ENCODE results near the gene TP63. TPM values are rescaled to one million over a fixed set of nuclear protein-coding genes. Genes with fewer than 3 reads are reported as not detected.

TP63 gene
- polyA plus RNA-seq, 2 of the 4 experiments (the other 2 are of a cell fraction): 1.5 to 5.4 TPM

DNA sequence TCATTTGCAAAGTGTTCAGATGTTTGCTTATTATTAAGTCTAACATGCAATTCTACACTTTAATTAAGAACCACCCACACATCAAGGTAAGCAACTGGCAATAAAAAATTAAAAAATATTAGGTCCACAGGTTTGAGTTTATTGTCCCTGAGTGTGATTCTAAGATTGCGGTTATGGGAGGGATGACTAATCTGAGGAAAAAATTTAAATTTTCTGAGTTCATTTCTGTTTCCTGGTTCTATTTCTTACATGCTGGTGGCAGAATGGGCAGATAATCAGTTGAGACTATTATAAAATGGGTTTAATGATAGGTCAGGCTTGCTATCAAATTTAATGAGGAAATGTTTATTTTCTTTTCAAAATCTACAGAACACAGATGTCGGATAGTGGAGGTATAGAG lies 105.9 kb downstream of the TP63 start:
- H3K4me1 ChIP-seq: no peaks in the 10 kb centered on the region
- no peak for TF ChIP-seq SMC3 (IDR thresholded peaks at IDR 0.05)
- TF ChIP-seq, protein P1, sequence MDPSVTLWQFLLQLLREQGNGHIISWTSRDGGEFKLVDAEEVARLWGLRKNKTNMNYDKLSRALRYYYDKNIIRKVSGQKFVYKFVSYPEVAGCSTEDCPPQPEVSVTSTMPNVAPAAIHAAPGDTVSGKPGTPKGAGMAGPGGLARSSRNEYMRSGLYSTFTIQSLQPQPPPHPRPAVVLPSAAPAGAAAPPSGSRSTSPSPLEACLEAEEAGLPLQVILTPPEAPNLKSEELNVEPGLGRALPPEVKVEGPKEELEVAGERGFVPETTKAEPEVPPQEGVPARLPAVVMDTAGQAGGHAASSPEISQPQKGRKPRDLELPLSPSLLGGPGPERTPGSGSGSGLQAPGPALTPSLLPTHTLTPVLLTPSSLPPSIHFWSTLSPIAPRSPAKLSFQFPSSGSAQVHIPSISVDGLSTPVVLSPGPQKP (IDR thresholded peaks at IDR 0.05; ENCODE audit: low read depth, low read length): no peak
- DNase-seq (ENCODE audit: low read depth in 1 of 2, low spot score in 1 of 2) (no peak), ATAC-seq (no peak), FAIRE-seq (no peak)
- H3K9me3 ChIP-seq: no peaks in the 10 kb centered on the region
- H3K4me2 ChIP-seq: no peak overlapping the region
- no peak overlapping the region for H3K27ac ChIP-seq
- ChIA-PET POLR2A (no interaction called here), CTCF (interaction anchor here (0.6 kb wide), 1 partner anchor 215 kb away, joined by 3 read pairs; no protein-coding TSS in a partner anchor)
- 92% methylated on average over 2 of the region's 2 CpGs for WGBS (ENCODE audit: missing lambda C conversion rate)
- H3K4me3 ChIP-seq: no peak overlapping the region

DNA sequence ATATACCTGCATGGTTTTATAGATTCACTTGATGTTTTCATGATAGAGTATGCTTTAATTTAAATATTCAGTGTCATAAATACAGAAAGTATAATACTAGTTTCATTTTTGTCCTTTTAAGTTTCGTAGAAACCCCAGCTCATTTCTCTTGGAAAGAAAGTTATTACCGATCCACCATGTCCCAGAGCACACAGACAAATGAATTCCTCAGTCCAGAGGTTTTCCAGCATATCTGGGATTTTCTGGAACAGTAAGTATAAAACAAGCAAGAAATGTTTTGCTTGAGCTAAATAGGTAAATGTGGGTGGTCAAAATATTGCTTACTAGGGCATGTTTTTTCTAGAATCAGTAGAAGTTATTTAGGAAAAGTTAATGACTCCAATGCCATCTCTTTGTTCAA lies 106.4 kb downstream of the TP63 start:
- POLR2A ChIA-PET: no interaction called here
- Histone ChIP-seq H3K9me3 (no peaks in the 10 kb centered on the region), H3K27ac (no peak overlapping the region), H3K4me1 (no peaks in the 10 kb centered on the region), H3K4me2 (no peak overlapping the region), H3K4me3 (no peak overlapping the region)
- CTCF ChIA-PET: interaction anchor here (0.6 kb wide), 1 partner anchor 216 kb away, joined by 3 read pairs; no protein-coding TSS in a partner anchor
- FAIRE-seq (no peak), DNase-seq (ENCODE audit: low read depth in 1 of 2, low spot score in 1 of 2) (no peak), ATAC-seq (no peak)
- no peak for TF ChIP-seq MYC (IDR thresholded peaks at IDR 0.05; ENCODE audit: borderline replicate concordance, low read length)
- no peak for TF ChIP-seq CHD2 (IDR thresholded peaks at IDR 0.05; ENCODE audit: low read length, partially characterized antibody)
- TF ChIP-seq, protein P2, sequence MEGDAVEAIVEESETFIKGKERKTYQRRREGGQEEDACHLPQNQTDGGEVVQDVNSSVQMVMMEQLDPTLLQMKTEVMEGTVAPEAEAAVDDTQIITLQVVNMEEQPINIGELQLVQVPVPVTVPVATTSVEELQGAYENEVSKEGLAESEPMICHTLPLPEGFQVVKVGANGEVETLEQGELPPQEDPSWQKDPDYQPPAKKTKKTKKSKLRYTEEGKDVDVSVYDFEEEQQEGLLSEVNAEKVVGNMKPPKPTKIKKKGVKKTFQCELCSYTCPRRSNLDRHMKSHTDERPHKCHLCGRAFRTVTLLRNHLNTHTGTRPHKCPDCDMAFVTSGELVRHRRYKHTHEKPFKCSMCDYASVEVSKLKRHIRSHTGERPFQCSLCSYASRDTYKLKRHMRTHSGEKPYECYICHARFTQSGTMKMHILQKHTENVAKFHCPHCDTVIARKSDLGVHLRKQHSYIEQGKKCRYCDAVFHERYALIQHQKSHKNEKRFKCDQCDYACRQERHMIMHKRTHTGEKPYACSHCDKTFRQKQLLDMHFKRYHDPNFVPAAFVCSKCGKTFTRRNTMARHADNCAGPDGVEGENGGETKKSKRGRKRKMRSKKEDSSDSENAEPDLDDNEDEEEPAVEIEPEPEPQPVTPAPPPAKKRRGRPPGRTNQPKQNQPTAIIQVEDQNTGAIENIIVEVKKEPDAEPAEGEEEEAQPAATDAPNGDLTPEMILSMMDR (IDR thresholded peaks at IDR 0.05): no peak
- TF ChIP-seq BHLHE40 (IDR thresholded peaks at IDR 0.05; ENCODE audit: low read depth, low read length): no peak
- TF ChIP-seq ZNF302 (CRISPR knock-in tag; IDR thresholded peaks at IDR 0.05): no peak
- TF ChIP-seq, protein P3, sequence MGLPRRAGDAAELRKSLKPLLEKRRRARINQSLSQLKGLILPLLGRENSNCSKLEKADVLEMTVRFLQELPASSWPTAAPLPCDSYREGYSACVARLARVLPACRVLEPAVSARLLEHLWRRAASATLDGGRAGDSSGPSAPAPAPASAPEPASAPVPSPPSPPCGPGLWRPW (IDR thresholded peaks at IDR 0.05): no peak
- no peak for TF ChIP-seq JUNB (IDR thresholded peaks at IDR 0.05)
- TF ChIP-seq CHD4 (IDR thresholded peaks at IDR 0.05; ENCODE audit: borderline replicate concordance): no peak
- TF ChIP-seq NR3C1 (IDR thresholded peaks at IDR 0.05): no peak
- no peak for TF ChIP-seq TP53 (CRISPR knock-in tag; IDR thresholded peaks at IDR 0.05)
- TF ChIP-seq RARB (CRISPR knock-in tag; IDR thresholded peaks at IDR 0.05): no peak
- no peak for TF ChIP-seq SREBF2 (IDR thresholded peaks at IDR 0.05)
- no peak for TF ChIP-seq RAD21 (conservative IDR thresholded peaks at IDR 0.05 in 1 of 2, IDR thresholded peaks at IDR 0.05 in 1 of 2)
- no peak for TF ChIP-seq KDM5A (IDR thresholded peaks at IDR 0.05)
- 93% methylated on average over 2 of the region's 2 CpGs for WGBS (ENCODE audit: missing lambda C conversion rate)

GRCh38 chr3:189739378-189739777 lies 108.2 kb downstream of the TP63 start:
- no peak overlapping the region for H3K4me3 ChIP-seq
- peaks cover 9% of the 10 kb centered on the region; the same call in 1 of the 3 replicates for H3K9me3 ChIP-seq
- no peak for DNase-seq (ENCODE audit: low read depth in 1 of 2, low spot score in 1 of 2)
- CTCF ChIA-PET: no interaction called here
- no peak overlapping the region for H3K4me2 ChIP-seq
- no peak for ATAC-seq
- H3K4me1 ChIP-seq: no peaks in the 10 kb centered on the region
- POLR2A ChIA-PET: no interaction called here
- no peak for FAIRE-seq
- TF ChIP-seq, protein P4, sequence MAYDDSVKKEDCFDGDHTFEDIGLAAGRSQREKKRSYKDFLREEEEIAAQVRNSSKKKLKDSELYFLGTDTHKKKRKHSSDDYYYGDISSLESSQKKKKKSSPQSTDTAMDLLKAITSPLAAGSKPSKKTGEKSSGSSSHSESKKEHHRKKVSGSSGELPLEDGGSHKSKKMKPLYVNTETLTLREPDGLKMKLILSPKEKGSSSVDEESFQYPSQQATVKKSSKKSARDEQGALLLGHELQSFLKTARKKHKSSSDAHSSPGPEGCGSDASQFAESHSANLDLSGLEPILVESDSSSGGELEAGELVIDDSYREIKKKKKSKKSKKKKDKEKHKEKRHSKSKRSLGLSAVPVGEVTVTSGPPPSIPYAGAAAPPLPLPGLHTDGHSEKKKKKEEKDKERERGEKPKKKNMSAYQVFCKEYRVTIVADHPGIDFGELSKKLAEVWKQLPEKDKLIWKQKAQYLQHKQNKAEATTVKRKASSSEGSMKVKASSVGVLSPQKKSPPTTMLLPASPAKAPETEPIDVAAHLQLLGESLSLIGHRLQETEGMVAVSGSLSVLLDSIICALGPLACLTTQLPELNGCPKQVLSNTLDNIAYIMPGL (CRISPR knock-in tag; IDR thresholded peaks at IDR 0.05; ENCODE audit: borderline replicate concordance): no peak
- TF ChIP-seq HDAC2 (IDR thresholded peaks at IDR 0.05) (no peak), ZNF302 (CRISPR knock-in tag; IDR thresholded peaks at IDR 0.05) (no peak), E2F6 (IDR thresholded peaks at IDR 0.05; ENCODE audit: borderline replicate concordance, low read depth) (no peak), NPAS2 (CRISPR knock-in tag; IDR thresholded peaks at IDR 0.05; ENCODE audit: borderline replicate concordance) (no peak), TP53 (CRISPR knock-in tag; IDR thresholded peaks at IDR 0.05) (no peak), FOSL2 (IDR thresholded peaks at IDR 0.05) (no peak), FOSL2 (CRISPR knock-in tag; IDR thresholded peaks at IDR 0.05) (no peak), SREBF2 (IDR thresholded peaks at IDR 0.05) (no peak), EHF (CRISPR knock-in tag; IDR thresholded peaks at IDR 0.05) (no peak), CEBPB (IDR thresholded peaks at IDR 0.05) (no peak), EHMT2 (IDR thresholded peaks at IDR 0.05; ENCODE audit: low read depth) (no peak), CHD4 (IDR thresholded peaks at IDR 0.05; ENCODE audit: borderline replicate concordance) (no peak), POLR2A (IDR thresholded peaks at IDR 0.05; ENCODE audit: low read length) (no peak), MAZ (IDR thresholded peaks at IDR 0.05; ENCODE audit: borderline replicate concordance, low read depth, low read length) (no peak), GATA3 (IDR thresholded peaks at IDR 0.05; ENCODE audit: borderline replicate concordance) (no peak)
- H3K27ac ChIP-seq: no peak overlapping the region
- WGBS (ENCODE audit: missing lambda C conversion rate): 82% methylated on average over 1 of the region's 1 CpG

Measured in A549 (cell line).